HG03103 (cell line): Measurements from ENCODE around the gene EPB41L2.
A peak's percentile ranks its signal among the peaks of the same experiment; 100 is the strongest.
"Not testable (repeated sequence)": the region's sequence is repeated elsewhere in the genome, so short reads cannot be mapped to it uniquely, and the experiment has no call there.

Experiments
- ATAC-seq: cut with Tn5 transposase; IDR thresholded peaks from one replicate; pipeline ENCODE4 v1.9.1; 2021; ENCODE audit warnings: low read depth; ENCODE audit not compliant: unreplicated experiment

EPB41L2 gene

DNA sequence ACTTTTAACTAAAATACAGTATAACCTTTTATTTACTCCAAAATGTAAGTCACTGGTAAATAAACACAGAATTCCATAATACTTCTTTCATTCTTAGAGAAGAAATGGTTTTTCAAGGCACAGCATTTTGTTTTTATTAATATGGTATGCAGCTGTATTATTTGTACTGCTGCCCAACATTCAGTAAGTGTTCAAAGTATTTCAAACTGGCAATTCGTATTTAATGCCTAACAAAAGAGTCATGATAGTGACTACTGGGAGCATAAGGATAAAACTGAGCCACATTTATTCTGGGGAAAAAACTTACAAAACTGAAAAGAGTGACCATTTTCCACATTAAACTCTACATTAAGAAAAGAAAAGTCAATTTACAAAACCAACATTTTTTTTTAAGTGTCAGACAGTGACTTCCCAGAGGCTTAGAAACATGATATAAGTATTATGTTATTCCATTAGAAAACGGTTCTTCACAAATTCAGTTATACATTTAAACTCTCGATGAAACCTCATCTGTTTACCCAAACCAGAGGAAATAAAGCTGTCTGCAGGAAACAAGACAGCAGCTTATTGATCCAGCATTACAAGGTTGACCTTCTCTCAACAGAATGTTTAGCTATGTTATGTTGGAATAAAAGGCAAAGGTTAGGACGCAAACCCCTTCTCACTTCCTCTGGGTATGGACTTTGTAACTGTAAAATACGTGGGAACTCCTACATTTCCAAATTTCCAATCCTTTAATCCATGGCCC lies 24.3 kb downstream of the EPB41L2 start:
- no peak for ATAC-seq

DNA sequence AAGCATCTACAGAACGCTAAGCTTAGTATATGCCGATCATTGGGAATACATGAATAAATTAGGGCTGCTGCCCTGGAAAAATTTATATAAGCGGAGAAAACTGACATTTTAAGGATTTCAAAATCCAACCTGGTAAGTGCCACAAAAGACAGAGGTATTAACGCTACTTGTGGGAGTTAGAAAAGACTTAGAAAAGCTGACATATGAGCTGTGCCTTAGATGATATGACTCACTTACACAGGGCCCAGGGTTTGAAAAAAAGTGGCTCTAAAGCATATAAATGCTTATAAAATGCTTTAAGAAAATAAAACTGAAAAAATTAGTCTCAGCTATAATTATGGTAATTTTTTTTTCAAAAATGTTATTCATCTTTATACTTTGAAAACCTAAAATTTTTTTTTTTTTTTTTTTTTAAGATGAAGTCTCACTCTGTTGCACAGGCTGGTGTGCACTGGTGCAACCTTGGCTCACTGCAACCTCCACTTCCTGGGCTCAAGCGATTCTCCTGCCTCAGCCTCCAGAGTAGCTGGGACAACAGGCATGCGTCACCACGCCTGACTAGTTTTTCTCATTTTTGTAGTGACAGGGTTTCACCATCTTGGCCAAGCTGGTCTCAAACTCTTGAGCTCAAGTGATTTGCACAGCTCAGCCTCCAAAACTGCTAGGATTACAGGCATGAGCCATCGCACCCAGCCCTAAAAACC lies 25.7 kb downstream of the EPB41L2 start:
- no peak for ATAC-seq

DNA sequence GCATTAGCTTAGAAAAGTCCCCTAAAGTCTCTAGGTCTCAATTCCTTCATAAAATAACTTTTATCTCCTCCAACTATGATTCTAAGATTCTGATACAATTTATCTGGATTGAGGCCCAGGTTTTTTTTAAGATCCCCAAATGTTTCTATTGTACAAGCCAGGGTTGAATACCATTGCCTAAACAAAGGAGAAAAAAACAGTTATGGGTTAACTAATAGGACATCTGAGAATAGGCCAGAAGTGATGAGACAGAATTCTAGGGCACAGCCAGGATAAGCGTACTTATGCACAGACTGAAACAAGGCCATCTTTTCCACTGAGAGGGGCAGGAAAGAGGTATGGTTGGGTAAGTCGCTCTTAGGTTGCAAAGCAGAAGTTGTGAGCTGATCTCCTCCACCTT lies 26.4 kb downstream of the EPB41L2 start:
- no peak for ATAC-seq

DNA sequence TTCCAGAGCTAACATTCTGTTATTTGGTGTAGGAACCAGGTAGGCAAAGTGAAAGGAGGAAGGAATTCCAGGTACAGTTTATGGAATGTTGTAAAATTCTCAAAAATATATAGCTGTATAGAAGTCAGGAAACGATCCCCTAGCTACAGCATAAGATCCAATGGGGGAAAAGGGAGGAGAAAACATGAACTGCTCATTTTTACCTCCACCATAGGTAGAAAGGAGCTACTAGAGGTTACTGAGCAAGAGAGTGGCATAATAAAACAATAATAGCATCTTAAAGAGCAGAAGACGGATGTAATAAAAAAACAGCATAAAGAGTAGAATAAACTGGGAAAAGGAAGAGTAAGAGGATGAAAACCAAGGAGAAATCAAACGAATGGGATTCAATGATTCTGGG lies 26.9 kb downstream of the EPB41L2 start:
- no peak for ATAC-seq

DNA sequence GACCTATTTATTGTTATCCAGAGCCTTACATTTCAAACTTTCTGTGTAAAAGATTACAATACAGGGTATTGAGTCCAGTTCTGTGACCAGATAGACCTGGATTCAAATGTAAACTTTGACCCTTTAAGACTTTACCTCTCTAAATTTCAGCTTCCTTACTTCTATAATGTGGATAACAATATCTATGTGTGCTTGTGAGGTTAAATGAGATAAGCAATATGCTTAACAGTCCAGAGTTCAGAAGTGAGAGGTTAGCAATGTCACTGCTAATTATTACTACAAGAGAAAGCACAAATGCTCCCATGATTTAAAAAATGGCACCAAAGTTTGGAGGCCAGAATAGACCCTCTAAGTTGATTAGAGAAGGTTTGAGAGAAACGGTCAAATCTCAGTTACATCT lies 27.5 kb downstream of the EPB41L2 start:
- ATAC-seq, result no peak

DNA sequence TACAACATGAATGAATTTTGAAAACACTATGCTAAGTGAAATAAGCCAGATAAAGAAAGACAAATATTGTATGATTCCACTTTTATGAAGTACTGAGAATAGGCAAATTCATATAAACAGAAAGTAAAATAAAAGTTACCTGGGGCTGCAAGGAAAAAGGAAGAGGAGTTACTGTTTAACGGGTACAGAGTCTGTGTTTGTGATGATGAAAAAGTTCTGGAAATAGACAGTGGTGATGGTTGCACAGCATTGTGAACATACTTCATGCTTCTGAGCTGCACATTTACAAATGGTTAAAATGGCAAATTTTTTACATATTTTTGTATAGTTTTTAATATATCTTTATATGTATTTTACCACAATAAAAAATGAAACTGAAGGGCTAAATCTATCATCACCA lies 29.4 kb downstream of the EPB41L2 start:
- ATAC-seq, result no peak

DNA sequence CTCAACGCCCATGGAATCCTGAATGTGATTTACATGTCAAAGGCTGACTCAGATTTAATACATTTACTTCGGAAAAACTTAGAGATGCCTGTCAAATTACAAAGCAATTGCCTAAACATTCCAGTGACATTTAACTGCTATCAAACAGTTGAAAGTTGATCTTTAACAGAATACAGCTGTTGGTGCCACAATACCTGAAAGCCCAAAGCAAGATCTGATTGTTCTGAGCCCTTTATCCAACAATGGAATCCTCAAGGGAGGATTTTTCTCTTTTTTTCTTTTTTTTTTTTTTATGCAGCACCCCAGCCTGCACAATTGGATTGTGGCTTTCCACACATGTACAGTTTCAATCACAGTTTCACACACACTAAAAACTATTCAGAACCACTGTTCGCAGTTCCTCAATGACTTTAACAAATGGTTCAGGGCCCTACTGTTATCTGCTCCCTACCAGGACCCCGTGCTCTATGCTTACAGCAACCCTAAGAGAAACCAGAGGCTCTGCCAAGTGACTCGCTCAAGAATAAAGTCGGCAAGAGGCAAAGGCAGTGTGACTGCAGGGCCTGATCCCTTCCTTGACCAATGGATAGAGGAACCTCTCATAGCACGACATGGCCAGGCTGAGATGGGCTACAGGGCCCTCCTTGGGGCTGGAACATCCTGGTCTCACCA lies 33.3 kb downstream of the EPB41L2 start:
- peak; percentile 99 for ATAC-seq

DNA sequence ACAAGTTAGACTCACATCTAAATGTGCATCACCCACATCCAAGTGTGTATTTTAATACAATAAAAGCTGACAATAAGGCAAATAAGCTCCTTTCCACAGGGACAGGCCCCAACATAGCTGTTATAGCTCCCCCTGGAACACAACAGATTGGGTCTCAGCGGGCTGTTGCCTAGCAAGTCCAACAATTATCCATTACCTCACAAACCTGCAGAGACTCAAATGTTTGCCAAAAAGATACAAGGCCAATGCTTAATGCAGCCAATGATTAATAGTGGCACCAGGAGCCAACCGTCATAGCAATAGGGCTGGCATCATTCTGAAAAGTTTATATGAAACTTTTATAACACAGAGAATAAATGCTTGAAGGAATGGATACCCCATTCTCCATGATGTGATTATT lies 35.7 kb downstream of the EPB41L2 start:
- no peak for ATAC-seq

DNA sequence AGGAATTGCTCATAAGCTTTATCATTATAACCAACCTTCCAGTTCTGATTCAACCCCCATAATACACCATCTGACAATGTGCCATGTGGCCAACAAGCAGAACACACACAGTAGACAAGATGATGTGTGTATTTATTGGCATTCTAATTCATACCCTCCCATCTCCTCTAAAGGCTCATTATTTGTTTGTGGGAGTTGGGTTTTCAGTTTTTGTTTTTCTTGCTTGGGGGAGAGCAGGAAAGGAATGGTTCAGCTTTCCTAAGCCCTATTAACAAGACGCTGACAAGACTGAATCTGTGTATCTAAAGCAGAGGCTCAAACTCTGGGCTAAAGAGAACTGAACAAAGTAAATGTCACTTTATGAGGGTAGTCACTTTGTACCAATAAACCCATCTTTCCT lies 36.8 kb downstream of the EPB41L2 start:
- no peak for ATAC-seq

DNA sequence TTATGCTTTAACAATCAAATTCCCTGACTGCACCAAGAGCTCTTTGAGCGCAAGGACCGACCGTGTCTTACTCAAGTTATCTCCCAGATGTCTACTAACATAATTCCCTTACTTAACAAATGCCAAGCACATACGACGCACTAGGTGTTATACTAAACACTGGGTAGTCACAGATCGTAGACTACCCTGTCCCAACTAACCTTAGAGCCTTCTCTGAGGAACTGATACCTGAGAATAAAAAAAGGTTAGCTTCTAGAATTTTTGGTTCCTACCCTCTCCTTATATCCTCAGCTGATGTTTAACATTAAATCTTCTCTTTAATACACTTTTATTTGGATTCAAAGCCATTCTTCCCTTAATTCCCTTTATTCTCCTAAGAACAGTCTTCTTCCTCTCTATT lies 38.5 kb downstream of the EPB41L2 start:
- ATAC-seq, result no peak

DNA sequence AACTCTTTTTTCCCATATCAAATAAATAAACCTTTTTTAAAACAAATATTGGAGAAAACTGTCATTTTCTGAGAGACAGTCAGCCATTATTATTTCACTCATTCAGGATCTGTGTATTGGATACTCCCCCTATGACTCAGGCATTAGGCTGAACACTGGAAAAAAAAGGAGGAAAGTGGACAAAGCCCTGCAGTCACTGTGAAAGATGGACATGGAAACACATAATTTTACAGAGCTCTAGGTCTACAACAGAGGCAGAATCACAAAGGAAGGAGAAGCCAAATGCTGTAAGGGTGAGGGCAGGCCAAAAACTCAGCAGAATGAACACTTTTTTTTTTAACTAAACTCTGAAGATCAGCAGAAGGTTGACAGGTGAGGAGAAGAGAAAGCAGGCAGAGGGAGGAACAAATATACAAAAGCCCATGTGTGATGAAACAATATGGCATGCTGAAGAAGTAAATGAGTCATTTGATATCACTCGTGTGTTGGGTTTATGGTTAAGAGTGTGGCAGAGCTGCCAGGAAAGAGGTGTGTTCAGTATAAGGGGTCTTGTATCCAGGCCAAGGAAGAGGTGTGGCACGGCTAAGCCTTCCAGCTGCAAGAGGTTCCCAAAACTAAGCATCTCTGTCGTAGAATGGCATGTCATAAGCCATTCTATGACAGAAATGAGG lies 39.1 kb downstream of the EPB41L2 start:
- no peak for ATAC-seq

DNA sequence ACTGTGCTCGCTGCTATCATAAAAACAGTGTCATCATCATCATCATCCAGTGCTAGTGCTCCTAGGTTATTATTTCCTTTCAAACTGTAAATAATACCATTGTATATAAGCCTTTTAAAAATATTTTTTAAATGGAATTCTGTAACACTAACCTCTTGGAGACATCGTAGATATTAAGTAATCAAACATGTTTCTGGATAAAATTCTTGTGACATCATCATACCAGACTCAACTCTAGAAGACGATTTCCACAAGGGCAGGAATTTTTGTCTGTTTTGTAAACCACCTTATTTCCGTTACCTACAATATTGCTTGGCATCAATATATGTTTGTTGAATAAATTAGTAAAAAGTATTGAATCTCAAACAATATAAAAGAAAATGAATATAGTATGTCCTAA lies 40.4 kb downstream of the EPB41L2 start:
- ATAC-seq, result no peak

DNA sequence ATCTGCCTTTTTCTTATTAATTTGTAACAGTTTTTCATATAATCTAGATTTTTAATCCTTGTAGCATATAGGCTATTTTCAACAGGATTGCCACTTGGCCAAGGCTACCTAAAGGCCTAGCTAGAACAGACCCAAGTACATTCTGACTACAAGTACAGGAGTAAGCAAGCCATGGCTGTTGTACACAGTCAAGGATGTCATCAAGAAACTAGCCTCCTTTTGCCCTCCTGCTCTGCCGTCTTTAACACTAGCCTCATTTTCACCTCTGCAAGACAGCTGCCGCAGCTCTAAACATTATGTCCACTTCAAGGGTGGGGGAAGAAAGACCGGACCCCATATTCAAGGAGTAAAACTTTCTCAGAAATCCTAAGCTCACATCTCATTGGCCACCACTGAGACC lies 45.1 kb downstream of the EPB41L2 start:
- ATAC-seq, result no peak

DNA sequence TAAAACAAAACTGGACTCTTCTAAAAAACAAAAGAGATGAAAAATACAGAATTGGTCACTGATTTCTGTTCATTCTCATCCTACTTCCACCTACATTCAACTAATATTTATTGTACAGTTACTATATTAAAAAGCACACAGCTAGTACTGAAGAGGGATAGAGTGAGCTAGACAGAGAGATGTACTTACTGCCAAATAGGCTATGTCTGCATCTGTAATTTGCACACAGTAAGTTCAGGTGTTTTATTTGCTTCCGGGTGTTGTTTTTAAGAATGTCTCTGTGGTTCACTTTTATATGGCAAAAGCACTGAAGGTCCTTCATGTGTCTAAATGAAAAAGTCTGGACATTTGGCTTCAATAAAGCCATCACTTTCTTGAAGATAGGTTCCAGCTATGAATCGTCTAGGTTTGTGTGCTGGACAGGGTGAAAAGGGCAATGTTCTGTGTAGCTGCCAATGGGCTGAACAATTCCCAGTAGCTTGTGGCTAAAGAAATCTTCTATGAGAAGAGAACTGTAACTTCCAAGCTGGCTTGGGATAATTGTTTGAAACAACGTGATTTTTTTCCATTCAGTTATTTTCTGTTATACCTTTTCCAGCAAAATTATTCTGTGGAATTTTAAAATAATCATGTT lies 47.3 kb downstream of the EPB41L2 start:
- ATAC-seq, result no peak

DNA sequence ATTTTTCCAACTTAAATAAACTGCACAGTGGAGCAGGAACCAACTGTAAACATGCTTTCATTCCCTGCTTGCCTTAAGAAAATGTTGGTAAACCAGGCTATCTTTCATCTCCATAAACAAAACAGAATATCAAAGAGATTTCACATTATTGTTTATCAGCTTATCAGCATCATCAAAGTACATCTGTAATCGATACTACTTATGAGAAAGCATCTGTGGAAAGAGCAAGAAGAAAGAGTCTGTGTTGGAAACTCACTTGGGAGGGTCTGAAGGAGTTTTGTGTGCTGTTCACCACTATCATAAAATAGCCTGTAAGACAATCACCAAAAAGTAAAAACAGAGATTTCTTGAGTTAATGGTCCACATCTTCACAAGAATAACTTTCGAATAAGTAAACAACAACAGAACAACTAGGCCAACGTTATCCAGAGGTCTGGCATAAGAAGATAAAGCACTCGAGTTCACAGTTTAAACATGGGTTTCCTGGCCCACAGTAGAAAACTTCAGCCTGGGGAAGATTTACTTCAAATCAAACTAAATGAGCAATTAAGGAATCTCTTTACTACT lies 47.9 kb downstream of the EPB41L2 start:
- ATAC-seq, result no peak

DNA sequence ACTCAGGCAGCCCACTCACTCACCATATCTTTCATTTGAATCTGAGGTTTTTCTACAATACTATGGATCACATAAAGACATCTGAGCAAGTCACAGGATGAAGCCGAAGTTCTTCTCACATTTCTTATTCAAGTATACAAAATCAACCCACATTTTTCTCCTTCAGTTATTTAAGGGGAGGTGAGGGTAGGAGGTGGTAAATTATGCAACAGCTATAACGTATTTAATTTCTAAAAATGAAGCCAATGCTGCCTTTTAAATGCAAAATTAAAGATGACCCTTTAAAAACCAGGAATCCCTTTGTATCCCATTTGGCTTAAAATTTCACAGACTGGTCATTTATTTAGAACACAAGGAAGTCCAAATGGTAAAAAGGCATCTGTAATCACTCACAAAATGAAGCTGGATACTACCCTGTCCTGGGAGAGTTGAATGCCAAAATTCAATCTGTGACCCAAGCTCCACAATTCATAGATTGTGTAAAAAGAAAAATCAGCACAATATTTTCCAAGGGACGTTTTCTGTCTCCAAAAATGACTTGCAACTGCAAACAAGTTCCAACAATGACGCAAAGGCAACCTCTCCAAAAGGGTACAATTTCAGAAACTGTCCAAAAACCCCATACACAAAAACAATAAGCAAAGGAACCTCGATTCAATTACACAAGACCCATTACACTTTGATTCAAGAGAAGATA lies 48.8 kb downstream of the EPB41L2 start:
- ATAC-seq, result no peak

DNA sequence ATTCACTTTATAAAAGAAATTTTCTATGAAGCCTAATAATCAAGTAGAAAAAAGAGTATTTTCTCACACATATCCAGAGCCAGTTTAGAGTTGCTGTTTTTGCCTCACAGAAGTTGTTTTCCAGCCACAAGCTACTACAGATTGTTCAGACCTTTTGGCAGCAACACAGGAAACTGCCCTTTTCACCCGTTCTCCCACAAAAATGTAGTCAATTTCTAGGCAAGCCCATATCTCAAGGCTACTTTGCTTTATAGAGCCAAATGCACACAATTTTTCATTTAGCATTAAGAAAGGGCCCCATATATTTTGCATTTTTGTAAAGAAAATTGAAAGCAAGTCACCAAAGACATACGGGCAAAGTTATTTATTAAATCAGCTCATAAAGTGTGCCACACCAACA lies 49.5 kb downstream of the EPB41L2 start:
- no peak for ATAC-seq

DNA sequence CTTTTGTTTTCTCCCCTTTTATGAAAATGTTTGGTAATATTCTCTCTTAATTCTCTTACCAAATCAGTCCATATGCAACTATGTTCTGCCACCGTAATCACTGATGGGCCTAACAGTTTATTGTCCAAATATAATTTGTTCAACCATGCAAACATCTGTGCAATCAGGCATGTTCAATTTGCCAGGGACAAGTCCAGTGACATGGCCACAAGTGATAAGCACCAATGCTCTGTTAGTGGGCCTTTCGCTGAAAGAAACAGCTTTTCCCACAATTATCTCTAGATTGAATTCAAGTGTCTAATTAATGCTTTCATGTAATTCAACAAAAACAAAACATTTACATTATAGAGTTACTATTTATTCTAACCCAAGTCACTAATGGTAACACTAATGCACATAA lies 53.3 kb downstream of the EPB41L2 start:
- ATAC-seq, result no peak

DNA sequence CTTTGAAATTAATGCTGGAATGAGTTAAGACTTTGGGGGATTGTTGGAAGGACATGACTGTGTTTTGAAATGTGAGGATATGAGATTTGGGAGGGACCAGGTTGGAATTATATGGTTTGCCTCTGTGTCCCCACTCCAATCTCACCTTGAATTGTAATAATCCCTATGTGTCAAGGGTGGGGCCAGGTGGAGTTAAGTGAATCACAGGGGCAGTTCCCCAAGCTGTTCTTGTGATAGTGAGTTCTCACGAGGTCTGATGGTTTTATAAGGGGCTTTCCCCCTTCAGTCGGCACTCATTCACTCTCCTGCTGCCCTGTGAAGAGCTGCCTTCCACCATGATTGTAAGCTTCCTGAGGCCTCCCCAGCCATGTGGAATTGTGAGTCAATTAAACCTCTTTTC lies 54.1 kb downstream of the EPB41L2 start:
- not testable (repeated sequence) for ATAC-seq

DNA sequence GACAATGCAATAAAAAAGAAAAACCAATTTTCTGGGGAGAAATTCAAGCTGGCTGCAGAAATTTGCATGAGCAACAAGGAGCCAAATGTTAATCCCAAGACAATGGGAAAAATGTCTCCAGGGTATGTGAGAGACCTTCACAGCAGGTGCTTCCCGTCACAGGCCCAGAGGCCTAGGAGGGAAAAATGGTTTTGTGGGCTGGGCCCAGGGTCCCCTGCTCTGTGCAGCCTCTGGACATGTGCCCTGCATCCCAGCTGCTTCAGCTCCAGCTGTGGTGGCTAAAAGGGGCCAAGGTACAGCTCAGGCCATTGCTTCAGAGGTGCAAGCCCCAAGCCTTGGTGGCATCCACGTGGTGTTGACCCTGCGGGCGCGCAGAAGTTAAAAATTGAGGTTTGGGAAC lies 55.1 kb downstream of the EPB41L2 start:
- ATAC-seq, result not testable (repeated sequence)
